ENCODE measurements around the gene R3HCC1L. TPM values are rescaled to one million over a fixed set of nuclear protein-coding genes. Genes with fewer than 3 reads are reported as not detected.
A peak's percentile ranks its signal among the peaks of the same experiment; 100 is the strongest.

Gene R3HCC1L
- total and polyA plus RNA-seq, 5 experiments from 2014 or later = 7.3 to 28.8 (median 14.2) TPM

- H3K4me1 Mint-ChIP-seq = peaks cover 0 to 8% (median 0%) of the 10 kb centered on the region in 4 donors
- POLR2A ChIA-PET = no interaction called here
- no peak for DNase-seq
- H3K9me3 Mint-ChIP-seq = no peaks in the 10 kb centered on the region
- no peak overlapping the region for H3K4me3 Mint-ChIP-seq
- H3K36me3 Mint-ChIP-seq = peaks cover 0 to 6% (median 5%) of the 10 kb centered on the region in 3 donors
- ATAC-seq = no peak
- no peaks in the 10 kb centered on the region for H3K27me3 Mint-ChIP-seq
- H3K27ac Mint-ChIP-seq = no peak overlapping the region
These were observed 125.3 kb downstream of the R3HCC1L start for GRCh38 chr10:98259606-98260315.

DNA sequence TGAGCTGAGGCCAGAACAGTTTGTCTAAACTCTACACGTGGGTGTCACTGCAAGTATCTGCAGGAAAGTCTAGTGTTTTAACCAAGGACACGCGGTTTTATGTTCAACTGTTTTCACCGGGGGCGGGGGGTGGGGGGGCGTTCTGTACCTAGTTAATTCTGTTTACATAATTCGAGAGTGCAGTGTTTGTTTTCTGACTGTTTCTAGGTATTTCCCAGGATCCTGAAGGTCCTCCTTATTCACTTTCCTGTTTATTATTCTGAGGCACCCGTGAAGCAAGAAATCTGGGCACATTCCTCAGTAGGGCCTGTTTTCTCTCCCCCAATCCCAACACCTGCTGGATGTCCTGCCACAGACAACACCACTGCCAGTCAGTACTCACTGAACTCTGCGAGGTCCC, 125.9 kb downstream of the R3HCC1L start:
- Mint-ChIP-seq H3K27me3 (no peaks in the 10 kb centered on the region), H3K27ac (no peak overlapping the region), H3K4me3 (no peak overlapping the region), H3K4me1 (peaks cover 0 to 8% (median 0%) of the 10 kb centered on the region in 4 donors), H3K36me3 (peaks cover 0 to 6% (median 5%) of the 10 kb centered on the region in 3 donors), H3K9me3 (no peaks in the 10 kb centered on the region)
- DNase-seq (no peak), ATAC-seq (no peak)
- POLR2A ChIA-PET = no interaction called here

DNA sequence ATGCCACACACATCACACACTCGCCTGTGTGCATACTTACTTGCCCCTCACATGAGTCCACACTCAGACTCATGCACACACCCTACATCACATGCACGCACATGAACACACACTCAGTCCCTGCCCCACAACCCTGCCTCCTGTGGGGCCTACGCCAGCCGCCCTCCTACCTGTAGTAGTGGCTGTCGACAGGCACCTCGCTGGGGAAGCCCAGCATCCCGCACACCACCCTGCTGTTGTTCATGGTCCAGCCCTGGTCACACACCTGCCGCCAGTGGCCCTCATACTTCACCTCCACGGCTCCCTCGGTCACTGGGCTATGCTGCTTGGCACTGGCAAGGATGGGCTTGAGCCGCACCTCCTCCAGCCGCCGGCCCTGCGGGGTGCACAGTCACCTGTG, 126.3 kb downstream of the R3HCC1L start:
- no peaks in the 10 kb centered on the region for H3K9me3 Mint-ChIP-seq
- H3K36me3 Mint-ChIP-seq = peaks cover 0 to 6% (median 5%) of the 10 kb centered on the region in 3 donors
- H3K4me1 Mint-ChIP-seq = peaks cover 0 to 8% (median 0%) of the 10 kb centered on the region in 4 donors
- no peak overlapping the region for H3K4me3 Mint-ChIP-seq
- ATAC-seq = no peak
- POLR2A ChIA-PET = no interaction called here
- H3K27me3 Mint-ChIP-seq = peaks cover 0 to 2% (median 0%) of the 10 kb centered on the region in 5 donors
- no peak for DNase-seq
- peak overlapping the region in 1 of 10 donors; percentile 40 for H3K27ac Mint-ChIP-seq

GRCh38 chr10:98261436-98262277, 127.2 kb downstream of the R3HCC1L start:
- H3K27ac Mint-ChIP-seq = no peak overlapping the region
- no peak for DNase-seq
- ATAC-seq = no peak
- POLR2A ChIA-PET = no interaction called here
- H3K4me3 Mint-ChIP-seq = peak overlapping the region in 1 of 10 donors; percentile 12
- H3K36me3 Mint-ChIP-seq = peaks cover 0 to 2% (median 2%) of the 10 kb centered on the region in 3 donors
- H3K27me3 Mint-ChIP-seq = peaks cover 0 to 5% (median 0%) of the 10 kb centered on the region in 5 donors
- peaks cover 0 to 8% (median 0%) of the 10 kb centered on the region in 4 donors for H3K4me1 Mint-ChIP-seq
- H3K9me3 Mint-ChIP-seq = no peaks in the 10 kb centered on the region

GRCh38 chr10:98262571-98262970, 128.1 kb downstream of the R3HCC1L start:
- no peak overlapping the region for H3K4me3 Mint-ChIP-seq

DNA sequence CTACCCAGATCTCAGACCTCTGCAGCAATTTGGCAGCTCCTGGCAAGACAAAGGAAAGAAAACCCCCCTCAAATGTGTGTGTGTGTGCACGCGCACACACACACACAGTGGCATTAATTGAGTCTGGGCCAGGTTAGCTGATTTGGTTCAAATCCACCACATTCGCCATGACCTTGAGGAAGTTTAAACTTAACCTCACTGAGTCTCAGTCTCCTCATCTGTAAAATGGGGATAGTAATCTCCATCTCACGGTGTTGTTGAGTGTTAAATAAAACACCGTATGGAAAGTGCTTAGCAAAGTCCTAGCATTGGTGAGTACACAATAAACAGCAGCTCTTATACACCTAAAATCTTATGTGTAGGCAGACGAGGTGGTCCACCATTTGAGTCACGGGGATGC, 128.6 kb downstream of the R3HCC1L start:
- POLR2A ChIA-PET = no interaction called here
- ATAC-seq (no peak), DNase-seq (no peak)
- Mint-ChIP-seq H3K36me3 (peaks cover 0 to 2% (median 2%) of the 10 kb centered on the region in 3 donors), H3K27me3 (peaks cover 0 to 16% (median 0%) of the 10 kb centered on the region in 5 donors), H3K4me1 (peaks cover 0 to 6% (median 2%) of the 10 kb centered on the region in 4 donors), H3K4me3 (no peak overlapping the region), H3K9me3 (no peaks in the 10 kb centered on the region), H3K27ac (peak overlapping the region in 1 of 10 donors; percentile 48)

More at GRCh38 chr10:98262571-98262970, 128.1 kb downstream of the R3HCC1L start:
- POLR2A ChIA-PET = no interaction called here
- H3K27ac Mint-ChIP-seq = peak overlapping the region in 1 of 10 donors; percentile 52
- peaks cover 0 to 12% (median 0%) of the 10 kb centered on the region in 5 donors for H3K27me3 Mint-ChIP-seq
- H3K36me3 Mint-ChIP-seq = peaks cover 0 to 2% (median 2%) of the 10 kb centered on the region in 3 donors
- no peaks in the 10 kb centered on the region for H3K9me3 Mint-ChIP-seq
- ATAC-seq (no peak), DNase-seq (no peak)
- peaks cover 0 to 6% (median 1%) of the 10 kb centered on the region in 4 donors for H3K4me1 Mint-ChIP-seq

DNA sequence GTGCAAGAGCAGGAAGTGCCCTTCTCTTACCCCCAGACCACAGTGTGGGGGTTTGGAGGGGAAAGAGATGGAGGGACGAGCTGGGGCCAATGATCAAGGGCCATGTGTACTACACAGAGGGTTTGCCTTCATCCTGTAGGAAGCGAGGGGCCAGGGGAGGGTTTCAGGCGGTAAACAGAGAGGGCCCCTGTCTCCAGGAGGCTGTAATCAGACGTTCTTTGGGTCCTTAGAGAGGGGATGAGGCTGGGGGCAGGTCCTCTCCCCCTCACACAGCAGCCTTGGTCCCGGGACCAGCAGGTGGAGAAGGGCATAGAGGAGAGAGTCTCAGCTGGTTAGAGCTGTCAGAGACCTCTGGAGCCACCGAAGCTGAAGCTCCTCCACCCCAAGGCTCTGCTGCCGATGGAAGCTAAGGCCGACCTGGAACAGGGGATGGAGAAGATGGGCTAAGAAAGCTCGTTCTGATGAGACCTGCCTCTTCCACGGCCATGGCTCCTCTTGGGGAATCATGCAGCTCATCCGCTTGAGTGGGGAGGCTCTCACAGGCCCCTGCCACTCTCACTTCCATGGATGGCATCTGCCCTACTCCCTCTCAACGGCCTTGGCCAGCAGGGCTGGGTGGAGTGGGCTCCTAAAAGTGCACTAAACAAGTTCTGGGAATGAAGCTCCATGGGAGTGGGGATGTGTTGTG, 130.1 kb downstream of the R3HCC1L start:
- peak overlapping the region in 3 of 10 donors; percentile 0 to 57 (median 7) for H3K27ac Mint-ChIP-seq
- POLR2A ChIA-PET = no interaction called here
- no peak overlapping the region for H3K4me3 Mint-ChIP-seq
- peaks cover 0 to 2% (median 0%) of the 10 kb centered on the region in 3 donors for H3K36me3 Mint-ChIP-seq
- H3K9me3 Mint-ChIP-seq = no peaks in the 10 kb centered on the region
- H3K4me1 Mint-ChIP-seq = peaks cover 0 to 7% (median 6%) of the 10 kb centered on the region in 4 donors
- DNase-seq = no peak
- peaks cover 1 to 27% (median 5%) of the 10 kb centered on the region in 5 donors for H3K27me3 Mint-ChIP-seq
- ATAC-seq = no peak

DNA sequence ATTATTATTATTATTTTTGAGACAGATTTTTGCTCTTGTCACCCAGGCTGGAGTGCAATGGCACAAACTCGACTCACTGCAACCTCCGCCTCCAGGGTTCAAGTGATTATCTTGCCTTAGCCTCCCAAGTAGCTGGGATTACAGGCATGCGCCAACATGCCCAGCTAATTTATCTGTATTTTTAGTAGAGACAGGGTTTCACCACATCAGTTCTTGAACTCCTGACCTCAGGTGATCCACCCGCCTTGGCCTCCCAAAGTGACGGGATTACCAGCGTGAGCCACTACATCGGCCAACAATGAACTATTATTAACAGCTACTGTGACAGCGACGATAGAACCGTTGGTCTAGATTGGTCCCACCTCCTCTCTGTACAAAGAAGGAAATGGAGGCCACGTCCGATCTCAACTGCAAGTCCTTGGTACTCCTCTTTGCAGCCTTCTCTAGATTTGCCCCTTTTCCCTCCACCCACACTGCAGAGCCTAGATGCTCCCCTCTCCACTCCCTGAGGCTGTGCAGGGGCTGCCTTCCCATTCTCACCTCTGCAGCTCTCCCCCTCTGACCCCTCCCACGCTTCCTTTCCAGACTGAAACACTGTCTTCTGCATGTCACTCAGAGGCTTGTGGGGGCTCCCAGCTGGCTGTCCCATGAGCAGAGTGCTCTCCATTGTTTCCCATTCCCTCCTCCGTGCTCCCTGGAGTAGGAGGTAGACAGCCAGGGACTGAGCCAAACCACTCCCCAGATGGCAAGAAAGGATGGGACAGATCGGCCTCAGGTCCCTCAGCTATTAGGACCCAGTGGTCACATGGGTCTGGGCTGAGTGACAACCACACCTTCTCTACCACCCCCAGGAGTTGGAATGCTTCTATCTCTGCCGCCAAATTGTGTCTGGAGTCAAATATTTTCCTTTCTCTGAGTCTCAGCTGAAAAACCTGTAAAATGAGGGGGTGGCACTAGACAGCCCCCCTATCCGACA, 131.2 kb downstream of the R3HCC1L start:
- peak overlapping the region in 1 of 10 donors; percentile 28 for H3K4me3 Mint-ChIP-seq
- no peaks in the 10 kb centered on the region for H3K9me3 Mint-ChIP-seq
- H3K27ac Mint-ChIP-seq = peak overlapping the region in 2 of 10 donors; percentile 6 to 35
- H3K36me3 Mint-ChIP-seq = peaks cover 0 to 2% (median 0%) of the 10 kb centered on the region in 3 donors
- H3K4me1 Mint-ChIP-seq = peaks cover 0 to 7% (median 5%) of the 10 kb centered on the region in 4 donors
- ATAC-seq (no peak), DNase-seq (no peak)
- POLR2A ChIA-PET = no interaction called here
- peaks cover 3 to 37% (median 8%) of the 10 kb centered on the region in 5 donors for H3K27me3 Mint-ChIP-seq

DNA sequence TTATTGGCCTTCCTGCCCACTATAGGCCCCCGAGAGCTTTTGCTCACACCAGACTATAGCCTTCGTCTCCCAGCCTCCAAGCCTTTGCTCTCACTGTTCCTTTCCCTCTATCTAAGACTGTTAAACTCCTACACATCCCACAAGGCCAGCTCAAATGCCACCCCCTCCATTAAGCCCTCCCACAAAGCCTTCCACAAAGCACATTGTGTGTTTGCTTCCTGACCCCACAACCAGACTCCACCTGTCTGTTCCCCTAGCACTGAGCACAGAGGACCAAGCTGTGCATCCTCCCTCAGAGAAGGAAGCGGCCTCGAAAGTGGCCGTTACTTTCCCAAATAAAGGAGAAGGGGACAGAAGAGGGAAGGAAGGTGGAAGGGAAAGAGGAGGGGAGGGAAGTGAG, 132.2 kb downstream of the R3HCC1L start:
- Mint-ChIP-seq H3K9me3 (no peaks in the 10 kb centered on the region), H3K36me3 (peaks cover 0 to 2% (median 0%) of the 10 kb centered on the region in 3 donors), H3K27me3 (peaks cover 7 to 42% (median 12%) of the 10 kb centered on the region in 5 donors), H3K27ac (peak overlapping the region in 3 of 10 donors; percentile 16 to 46 (median 35)), H3K4me1 (peaks cover 0 to 7% (median 5%) of the 10 kb centered on the region in 4 donors), H3K4me3 (peak overlapping the region in 9 of 10 donors; percentile 16 to 74 (median 71))
- POLR2A ChIA-PET = no interaction called here
- DNase-seq (no peak), ATAC-seq (no peak)

GRCh38 chr10:98267069-98267893, 132.8 kb downstream of the R3HCC1L start:
- POLR2A ChIA-PET = no interaction called here
- ATAC-seq (no peak), DNase-seq (no peak)
- Mint-ChIP-seq H3K9me3 (no peaks in the 10 kb centered on the region), H3K27me3 (peaks cover 12 to 45% (median 13%) of the 10 kb centered on the region in 5 donors), H3K36me3 (peaks cover 0 to 2% (median 0%) of the 10 kb centered on the region in 3 donors), H3K4me1 (peaks cover 0 to 7% (median 5%) of the 10 kb centered on the region in 4 donors), H3K4me3 (peak overlapping the region; percentile 58 to 87 (median 73)), H3K27ac (peak overlapping the region in 5 of 10 donors; percentile 14 to 61 (median 35))
